A673 (cell line): Measurements from ENCODE around the gene RAB17.

Experiments
- CTCF ChIP-seq: fragments of 300-800, 200-600 bp; sonication (generic); conservative IDR thresholded peaks from 2 replicates; pipeline ENCODE4 v1.5.1; 2017; ENCODE audit warnings: low read depth, mild to moderate bottlenecking, antibody characterized with exemption, low read length, moderate library complexity, mixed read lengths
- EZH2 ChIP-seq: fragments of 200-600 bp; sonication (generic); IDR thresholded peaks from 2 replicates; pipeline ENCODE4 v1.6.1; 2017; ENCODE audit warnings: borderline replicate concordance, low read depth, mild to moderate bottlenecking, mixed read lengths, antibody characterized with exemption, low read length; ENCODE audit not compliant: poor library complexity, severe bottlenecking

GRCh38 chr2:237541243-237541642 is 49.3 kb downstream of the RAB17 start:
- no peak for TF ChIP-seq CTCF
- TF ChIP-seq EZH2: no peak
